Activated CD8-positive, alpha-beta memory T cell treated with anti-CD3 and anti-CD28 coated beads, Interleukin-2, amount 50 U/mL, for 4 hours (primary cell): ENCODE measurements around the gene CDC42EP4.
"Not testable (repeated sequence)": the region's sequence is repeated elsewhere in the genome, so short reads cannot be mapped to it uniquely, and the experiment has no call there.

Source experiments
- DNase-seq: peaks from one replicate; pipeline ENCODE4 v3.0.0-alpha.2; 2020

CDC42EP4 gene

DNA sequence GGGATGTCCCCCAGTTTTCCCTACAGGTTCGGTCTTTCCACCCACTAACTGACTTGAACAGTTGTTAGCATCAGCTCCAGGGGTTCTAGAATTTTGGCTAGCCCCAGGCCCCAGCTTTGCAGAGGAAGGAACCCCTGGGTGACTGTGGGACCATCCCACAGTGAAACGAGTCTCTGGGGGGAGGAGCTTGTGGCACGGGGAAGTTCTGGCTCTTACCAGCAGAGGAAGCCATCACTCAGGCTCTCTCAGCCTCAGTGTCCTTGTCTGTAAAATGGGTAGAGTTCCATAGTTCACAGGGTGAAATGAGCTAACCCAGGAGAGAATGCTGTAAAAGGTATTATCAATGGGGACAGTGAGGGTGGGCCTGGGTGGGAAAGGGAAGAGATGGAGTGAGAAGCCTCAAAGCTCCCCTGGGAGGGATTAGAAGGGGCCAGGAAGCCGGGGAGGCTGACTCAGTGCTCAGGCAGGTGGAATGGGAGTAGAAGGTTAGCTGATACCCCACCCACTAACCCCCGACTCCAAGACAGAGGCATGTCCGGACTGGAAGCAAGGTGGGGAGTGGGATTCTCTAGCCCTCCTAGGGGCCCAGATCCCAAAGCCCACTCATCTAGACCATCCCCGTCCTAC is 30.9 kb upstream of the CDC42EP4 start:
- no peak for DNase-seq

DNA sequence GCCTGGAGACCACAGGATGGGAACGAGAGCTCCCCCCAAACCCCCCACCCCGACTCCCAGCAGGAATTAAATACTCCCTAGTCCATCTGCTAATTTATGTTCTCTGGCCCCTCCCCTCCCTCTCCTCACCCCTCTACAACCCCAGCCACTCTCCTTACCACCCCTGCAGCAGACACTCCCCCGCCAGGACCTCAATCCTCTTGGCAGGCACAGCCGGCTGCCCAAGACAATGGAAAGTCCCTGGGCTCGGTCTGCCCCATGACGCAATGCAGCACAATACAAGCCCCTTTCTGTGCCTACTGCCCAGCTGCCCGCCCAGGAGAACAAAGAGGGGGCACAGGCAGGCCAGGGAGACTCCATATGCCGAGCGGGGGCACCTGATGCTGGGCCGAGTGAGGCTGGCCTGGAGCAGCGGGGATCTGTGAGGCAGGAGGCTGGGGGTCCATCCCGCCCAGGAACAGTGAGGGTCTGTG is 30.3 kb upstream of the CDC42EP4 start:
- no peak for DNase-seq

DNA sequence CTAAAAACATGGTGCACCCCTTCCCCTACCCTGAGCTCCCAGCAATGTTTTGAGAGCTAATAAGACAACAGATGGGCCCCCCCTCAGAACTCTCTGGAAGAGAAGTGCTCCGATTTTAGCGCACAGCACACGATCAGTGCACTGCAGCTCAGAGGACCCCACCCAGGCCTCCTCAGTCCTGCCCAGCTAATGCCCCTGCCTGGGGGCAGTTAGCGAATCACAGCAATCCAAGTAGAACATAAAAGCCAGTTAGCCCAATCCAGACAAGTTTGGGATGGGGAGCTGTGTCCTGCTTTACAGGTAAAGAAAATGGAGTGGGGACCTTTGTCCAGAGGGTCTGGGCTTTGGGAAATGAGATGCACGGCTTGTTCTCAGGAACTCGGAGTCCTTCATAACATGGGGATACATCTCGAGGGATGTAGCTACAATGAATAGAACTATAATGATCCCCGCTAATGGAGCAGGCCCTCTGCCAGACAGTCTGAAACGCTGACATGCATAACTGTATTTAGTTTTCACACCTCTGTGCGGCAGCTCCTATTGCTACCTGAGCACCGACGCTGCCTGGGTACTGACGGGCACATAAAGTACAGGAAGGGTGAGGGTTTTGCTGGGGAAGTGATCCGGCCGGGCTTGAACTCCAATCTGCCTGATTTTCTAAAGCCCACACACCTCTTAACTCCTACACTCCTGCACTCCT is 29.7 kb upstream of the CDC42EP4 start:
- no peak for DNase-seq

DNA sequence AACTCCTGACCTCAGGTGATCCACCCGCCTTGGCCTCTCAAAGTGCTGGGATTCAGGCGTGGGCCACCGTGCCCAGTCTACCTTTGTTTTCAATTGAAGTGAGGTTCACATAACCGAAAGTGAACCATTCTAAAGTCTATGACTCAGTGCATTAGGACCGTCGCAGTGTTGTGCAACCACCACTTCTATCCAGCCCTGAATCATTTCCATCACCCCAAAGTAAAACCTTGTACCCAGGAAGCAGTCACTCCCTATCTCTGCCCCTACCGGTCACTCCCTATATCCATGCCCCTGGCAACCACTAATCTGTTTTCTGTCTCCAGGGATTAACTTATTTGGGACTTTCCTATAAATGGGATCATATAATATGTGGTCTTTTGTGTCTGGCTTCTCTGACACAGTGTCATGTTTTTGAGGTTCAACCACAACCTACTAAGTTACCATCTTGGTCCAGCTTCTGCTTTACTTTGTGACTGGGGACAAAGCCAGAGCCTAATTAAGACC is 28.3 kb upstream of the CDC42EP4 start:
- DNase-seq = no peak

DNA sequence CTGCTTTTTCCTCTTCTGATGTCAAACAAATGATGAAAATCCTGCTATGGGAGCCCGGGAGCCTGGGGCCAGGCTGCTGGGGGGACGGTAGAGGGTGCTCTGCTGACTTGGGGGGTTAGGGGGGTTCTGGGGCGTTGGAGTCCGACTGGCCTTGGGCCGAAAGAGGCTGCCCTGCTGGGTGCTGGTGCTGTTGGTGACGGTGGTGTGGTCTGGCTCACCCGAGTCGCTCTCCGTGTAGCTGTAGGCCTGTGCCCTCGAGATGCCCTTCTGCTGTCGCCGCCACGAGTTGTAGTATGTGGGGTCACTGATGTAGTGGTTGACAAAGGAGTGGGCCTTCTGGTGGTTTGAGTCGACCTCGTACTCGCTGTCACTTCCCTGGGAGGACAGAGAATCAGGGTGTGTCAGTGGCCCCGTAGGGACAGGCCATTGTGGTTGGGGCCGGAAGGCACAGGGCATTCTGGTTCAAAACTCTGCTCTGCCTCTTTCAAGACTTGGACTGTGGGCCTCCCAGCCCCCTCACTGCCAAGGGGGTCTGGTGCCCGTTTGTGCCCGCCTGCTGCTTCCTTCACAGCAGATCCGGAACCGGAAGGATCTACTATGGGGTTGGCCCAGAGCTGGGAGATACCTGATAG is 26.9 kb upstream of the CDC42EP4 start:
- DNase-seq = no peak

DNA sequence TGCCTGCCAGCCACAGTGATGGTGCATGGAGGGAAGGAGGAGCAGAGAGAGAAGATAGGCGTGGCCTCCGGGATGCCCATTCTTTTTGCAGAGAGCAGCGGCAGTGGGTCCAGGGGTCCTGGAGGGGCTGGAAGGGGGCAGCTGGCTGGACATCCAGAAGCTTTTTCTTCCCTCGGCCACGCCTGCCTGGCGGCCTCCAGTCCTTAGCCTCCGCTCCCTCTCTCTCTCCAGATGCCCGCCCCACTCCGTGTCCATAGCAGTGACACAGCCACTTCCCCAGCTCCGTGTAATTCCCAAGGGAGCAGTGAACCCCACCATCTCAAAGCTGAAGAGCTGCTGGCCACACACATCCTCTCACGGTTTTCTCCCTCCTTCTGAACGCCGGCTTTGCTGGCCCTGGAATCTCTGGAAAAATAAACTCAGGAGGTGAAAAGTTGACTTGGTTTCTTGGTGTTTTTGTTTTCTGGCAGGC is 26.3 kb upstream of the CDC42EP4 start:
- no peak for DNase-seq

DNA sequence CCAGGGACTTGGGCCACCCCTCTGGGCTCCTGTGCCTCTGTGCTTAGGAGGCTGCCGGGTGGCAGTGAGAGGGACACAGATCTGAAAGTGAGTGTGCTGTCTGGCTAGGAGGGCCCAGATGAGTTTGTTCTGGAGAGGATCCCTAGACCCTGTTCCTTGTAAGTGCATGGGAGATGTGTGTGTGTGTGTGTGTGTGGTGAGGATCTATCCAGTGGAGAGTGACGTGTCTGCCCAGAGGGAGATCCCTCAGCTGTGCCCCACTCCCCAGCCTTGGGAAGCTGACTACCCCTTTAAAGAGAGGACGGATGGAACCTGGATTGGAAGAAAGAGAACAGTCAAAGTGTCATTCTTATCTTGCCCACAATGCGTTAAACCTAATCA is 25.5 kb upstream of the CDC42EP4 start:
- DNase-seq = no peak

DNA sequence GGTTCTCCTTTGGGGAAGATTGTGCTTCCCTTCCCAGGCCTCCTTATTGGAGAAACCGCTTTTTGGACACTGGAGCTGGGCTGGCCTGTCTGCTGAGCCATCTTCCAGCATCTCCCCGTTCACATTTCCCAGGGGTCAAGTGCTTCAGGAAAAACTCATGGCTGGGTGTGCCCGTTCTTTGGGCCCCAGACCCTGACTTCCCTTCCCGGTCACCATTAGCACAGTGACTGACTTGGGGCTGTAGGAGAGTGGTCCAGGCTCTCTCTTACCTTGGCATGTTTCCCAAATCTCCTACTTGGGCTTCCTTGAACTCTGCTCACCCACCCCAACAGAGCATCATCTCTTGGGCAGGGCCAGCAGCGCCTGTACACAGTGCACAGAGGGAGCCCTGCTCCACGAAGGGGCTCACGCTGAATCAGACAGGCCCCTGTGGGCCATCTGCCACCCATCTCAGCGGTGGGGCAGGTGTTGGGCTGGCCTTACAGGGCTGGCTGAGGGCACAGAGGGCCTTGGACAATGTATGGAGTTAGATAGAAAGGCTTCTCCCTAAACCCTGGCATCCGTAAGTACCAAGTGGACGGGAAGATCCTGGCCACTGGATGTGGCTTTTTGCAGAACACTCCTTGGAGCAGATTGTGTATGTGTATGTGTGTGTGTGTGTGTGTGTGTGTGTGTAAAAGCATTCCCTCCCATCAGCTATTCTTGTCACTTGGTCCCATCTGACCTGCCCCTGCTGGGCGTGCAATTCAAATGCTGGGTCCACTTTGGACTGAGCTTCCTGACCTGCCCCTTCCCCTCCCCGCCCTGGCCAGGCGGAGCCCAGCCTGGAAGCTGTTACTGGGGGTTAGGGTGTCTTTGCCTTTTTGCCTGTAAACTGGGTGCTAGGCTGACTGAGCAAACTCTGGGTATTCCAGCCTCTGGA is 24.9 kb upstream of the CDC42EP4 start:
- no peak for DNase-seq

DNA sequence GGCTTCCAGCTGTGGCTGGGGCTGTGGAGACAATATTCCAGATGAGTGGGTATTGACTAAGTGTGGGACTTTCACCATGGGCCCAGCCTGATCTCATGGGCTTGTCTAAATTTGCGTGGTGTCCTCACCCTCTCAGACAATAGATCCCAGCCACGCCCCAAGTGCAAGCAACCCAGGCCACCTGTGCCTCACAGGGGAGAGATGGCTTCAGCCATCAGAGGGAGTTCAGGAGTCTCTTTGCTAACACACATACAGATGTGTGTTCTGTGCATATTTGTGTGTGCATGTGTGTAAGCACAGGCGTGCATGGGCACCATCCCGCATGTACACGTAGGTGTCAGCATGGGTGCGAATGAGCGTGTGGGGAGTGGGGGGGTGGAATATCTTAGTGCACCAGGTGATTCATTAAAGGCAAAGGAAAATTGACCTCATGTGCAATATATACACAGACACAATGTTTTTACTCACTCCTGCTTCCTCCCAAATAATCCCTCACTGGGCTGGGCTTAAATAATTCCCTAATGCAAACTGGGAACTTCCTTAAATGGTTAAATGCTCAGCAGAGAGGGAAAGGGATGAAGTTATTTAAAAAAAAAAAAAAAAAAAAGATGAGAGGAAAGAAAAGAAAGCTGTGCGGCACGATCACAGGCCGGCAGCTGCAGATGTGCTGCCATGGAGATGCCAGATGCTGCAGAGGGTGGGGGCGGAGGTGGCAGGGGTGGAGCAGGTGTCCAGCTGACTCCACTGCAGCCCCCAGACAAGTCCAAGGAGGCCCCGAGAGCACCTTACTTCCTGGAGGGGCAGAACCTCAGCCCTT is 24.0 kb upstream of the CDC42EP4 start:
- DNase-seq = no peak

DNA sequence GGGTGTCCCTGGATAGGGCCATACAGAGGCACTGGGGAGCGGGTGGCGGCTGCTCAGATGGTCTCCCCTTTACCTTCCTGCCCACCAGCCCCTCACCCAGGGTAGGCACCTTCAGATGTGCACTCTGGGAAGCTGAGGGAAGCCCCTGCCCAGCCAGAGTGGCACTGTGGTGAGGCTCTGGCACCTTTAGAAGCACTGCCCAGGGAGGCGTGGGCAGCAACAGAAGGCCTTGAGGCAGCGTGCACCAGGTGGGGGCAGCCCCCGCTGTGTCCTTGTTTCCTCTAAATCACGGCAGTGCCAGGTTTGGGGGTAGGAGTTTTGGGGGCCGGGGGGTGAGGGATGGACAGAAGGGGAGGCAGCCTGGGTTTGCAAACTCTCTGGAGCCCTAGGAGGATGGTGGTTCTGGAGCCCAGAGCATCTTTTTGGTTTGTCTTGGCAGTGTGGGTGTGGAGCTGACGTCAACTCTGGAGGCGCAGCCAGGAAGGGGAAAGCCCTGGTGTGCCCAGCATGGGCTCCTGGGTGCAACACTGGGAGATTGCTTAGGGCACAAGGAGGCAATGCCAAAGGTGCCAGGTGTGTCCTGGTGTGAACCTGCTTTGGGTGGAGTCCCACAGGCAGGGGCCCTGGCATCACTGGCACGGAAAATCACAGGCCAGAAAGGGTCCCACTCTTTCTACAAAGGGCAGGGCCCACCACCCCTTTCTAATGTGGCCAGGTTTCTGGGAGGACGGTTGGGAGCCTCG is 23.1 kb upstream of the CDC42EP4 start:
- DNase-seq = no peak

DNA sequence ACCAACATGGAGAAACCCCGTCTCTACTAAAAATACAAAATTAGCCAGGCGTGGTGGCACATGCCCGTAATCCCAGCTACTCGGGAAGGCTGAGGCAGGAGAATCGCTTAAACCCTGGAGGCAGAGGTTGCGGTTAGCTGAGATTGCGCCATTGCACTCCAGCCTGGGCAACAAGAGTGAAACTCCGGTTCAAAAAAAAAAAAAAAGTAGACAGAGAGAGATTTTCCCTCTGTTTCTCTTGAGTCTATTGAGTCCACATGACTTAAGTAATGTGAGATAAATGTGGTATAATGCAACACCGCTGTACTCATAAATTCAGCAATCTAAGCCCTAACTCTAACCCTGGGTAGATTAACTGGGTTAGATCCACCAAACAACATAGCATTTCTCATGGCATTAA is 21.6 kb upstream of the CDC42EP4 start:
- DNase-seq = not testable (repeated sequence)

DNA sequence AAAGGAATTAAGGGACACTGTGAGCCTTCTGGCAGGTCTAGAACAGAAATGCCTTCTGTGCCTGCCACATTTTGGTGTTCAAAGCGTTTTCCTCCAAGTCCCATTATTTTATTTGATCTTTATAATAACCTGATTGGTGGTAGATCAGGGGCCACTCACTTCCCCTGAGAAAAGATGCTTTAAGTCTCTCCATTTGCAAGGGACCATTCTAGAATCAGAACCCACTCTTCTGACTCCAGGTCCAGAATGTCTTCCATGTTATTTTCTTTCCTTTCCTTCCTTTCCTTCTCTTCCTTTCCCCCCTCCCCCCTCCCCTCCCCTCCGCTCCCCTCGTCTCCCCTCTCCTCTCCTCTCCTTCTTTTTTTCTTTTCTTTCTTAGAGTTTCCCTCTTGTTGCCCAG is 19.3 kb upstream of the CDC42EP4 start:
- DNase-seq = no peak

DNA sequence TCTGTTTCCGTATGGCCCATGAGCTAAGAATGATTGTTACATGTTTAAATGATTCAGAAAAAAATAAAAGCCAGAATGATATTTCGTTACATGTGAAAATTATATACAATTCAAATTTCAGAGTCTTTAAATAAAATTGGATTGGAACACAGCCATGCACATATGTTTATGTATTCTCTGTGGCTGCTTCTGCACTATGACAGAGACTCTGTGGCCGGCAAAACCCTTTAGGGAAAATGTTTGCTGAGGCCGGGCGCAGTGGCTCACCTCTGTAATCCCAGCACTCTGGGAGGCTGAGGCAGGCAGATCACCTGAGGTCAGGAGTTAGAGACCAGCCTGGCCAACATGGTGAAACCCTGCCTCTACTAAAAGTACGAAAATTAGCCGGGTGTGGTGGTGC is 15.9 kb upstream of the CDC42EP4 start:
- no peak for DNase-seq

DNA sequence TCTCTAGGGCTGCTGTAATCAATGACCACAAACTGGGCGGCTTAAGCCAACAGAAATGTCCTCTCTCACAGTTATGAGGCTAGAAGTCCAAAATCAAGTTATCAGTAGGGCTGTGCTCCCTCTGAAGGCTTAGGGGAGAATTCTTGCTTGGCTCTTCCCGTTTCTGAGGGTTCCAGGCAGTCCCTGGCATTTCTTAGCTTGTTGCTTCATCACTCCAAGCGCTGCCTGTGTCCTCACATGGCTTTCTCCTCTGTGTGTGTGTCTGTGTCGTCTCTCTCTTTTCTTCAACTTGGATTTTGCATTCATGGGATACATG is 13.7 kb upstream of the CDC42EP4 start:
- no peak for DNase-seq

DNA sequence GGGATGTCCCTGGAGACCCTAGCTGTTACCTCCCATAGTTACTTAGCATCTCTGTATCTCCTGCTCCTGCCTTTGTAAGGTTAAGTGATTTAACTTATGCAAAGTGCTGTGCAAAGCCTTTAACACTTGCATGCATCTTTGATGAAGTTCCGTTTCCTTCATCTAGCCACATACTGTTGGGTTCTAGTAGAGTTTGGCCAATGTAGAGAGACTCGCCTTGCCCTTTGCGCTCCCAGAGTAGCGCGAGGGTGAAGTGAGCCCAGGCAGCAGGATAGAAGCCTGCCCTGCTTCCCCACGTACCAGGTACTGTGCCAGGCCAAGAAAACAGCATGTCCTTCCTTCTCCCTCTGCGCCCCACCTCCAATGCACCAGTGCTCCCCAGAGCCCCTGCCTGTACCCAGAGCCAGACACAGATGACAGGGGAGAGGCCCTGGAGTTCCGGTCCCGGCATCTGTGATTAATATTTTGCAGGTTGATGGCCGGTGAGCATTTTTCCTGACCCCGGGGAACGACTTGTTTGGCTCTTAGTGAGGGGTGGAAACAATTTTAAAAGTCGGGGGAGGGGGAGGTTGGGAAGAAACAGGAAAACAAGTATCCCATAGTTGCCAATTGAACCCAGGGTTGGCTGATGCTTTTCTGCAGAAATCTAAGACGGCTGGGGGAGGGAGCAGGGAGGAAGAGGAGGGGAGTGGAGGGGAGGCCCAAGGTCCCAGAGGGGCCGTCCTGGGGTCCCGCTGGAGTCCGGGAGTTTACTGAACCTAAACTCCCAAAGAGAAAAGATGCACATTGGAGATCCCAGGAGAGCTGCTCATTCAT is 13.1 kb upstream of the CDC42EP4 start:
- no peak for DNase-seq

DNA sequence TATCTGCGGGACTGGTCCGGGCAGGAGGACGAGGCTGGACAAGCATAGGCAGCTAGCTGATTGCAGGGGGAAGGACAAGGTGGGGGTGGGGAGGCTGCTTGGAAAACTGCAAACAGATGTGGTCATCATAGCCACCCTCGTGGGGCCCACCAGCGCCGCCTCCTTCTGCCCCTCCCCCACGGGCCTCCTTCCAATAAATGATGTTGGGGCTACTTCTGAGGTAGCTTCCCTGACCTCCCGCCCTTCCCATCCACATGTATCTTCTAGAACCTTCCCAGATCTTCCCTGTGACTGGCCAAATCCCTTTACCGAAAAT is 12.3 kb upstream of the CDC42EP4 start:
- no peak for DNase-seq

DNA sequence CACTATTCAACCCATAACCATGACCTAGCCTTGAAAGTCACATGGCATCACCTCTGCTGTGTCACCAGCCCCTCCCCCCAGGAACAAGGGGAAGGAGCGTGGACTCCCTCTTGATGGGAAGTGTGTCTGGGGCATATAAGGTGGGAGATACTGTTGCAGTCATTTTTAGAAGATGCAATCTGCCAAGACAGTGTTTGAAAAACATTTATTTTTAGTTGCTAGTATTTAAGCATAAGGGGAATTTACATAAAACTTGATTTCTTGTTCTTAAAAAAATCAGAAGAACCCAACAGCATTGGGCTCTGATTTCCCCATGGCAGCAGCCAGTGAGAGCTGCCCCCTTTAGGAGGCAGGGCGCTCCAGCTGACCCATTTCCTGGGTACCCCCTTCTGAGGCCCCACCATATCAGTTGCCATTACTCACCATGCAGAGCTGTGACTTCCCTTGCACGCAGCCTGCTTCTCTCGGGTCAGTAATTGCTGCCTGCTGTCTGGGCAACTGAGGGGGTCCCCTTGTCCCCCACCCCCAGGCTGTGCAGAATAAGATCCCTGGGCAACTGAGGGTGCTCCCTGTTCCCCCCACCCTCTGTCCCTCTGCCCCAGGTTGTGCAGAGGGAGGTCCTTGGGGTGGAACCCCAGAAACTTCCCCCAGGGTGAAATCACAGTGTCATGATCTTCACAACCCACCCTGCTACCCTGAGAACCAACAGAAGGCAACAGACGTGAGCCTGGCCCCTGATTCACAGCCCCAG is 11.8 kb upstream of the CDC42EP4 start:
- no peak for DNase-seq

DNA sequence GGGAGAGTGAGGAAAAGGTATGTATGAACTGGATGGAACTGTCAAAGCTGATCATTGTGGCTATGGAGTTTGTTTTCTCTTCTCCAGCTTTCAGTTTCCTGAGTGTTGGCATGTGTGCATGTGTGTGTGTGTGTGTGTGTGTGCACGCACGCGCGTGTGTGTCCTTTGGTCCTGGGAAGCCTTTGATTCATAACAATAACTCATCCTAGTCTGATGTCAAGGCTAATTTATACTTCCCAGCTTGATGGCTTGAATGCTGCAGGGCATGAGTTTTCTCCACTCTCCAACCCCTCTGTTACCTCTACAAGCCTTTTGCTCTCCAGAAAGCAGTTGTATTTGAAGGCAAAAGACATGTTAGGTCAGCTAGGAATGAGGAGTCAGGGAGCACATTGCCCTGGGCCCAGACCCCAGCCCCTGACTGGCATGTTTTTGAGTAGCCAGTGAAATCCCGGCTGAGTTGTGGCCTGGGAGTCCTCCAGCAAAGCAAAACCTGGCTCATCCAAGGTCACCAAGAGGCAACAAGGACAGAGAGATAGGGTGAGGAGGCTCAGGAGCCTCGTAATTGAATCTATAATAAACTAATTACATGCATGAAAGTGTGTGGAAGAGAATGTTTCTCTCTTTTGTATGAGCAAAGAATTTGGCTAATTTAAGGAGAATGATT is 8.9 kb upstream of the CDC42EP4 start:
- DNase-seq = no peak

DNA sequence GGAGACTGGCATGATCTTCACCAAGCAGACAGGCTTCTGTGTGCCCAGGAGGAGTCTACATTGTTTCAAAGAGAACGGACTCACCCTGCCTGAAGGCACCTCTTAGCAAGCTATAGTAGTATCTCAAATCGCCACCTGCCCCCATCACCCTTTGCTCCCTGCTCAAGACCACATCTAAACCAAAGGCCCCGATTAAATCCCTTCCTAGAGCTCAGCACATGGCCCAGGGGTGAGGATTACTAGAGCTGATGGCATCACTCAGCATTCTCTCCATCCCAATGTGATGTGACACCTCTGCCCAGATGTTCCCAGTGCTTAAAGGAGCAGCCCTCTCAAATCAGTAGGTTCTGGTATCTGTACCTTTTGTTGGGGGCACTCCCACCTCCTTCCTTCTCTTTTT is 8.0 kb upstream of the CDC42EP4 start:
- DNase-seq = no peak
